Umbilical cord (tissue), 2 donors: ENCODE measurements around the gene CATSPERZ. TPM values are rescaled to one million over a fixed set of nuclear protein-coding genes. Genes with fewer than 3 reads are reported as not detected.
A peak's percentile ranks its signal among the peaks of the same experiment; 100 is the strongest.
"Not testable (repeated sequence)": the region's sequence is repeated elsewhere in the genome, so short reads cannot be mapped to it uniquely, and the experiment has no call there.

Experiments used
- DNase-seq: peaks from one replicate; pipeline ENCODE4 v3.0.0-alpha.2; 2015; ENCODE audit warnings: low spot score
- total RNA-seq: library from RNA; depleted of rRNA; stranded (reverse); fragments of >200 nt; gene quantifications from one replicate; pipeline ENCODE4 v1.2.3, GENCODE V29; 2014; ENCODE audit warnings: low replicate concordance; ENCODE audit not compliant: insufficient read depth

The CATSPERZ gene
- total RNA-seq, 1 donor from 2014 or later = not detected

DNA sequence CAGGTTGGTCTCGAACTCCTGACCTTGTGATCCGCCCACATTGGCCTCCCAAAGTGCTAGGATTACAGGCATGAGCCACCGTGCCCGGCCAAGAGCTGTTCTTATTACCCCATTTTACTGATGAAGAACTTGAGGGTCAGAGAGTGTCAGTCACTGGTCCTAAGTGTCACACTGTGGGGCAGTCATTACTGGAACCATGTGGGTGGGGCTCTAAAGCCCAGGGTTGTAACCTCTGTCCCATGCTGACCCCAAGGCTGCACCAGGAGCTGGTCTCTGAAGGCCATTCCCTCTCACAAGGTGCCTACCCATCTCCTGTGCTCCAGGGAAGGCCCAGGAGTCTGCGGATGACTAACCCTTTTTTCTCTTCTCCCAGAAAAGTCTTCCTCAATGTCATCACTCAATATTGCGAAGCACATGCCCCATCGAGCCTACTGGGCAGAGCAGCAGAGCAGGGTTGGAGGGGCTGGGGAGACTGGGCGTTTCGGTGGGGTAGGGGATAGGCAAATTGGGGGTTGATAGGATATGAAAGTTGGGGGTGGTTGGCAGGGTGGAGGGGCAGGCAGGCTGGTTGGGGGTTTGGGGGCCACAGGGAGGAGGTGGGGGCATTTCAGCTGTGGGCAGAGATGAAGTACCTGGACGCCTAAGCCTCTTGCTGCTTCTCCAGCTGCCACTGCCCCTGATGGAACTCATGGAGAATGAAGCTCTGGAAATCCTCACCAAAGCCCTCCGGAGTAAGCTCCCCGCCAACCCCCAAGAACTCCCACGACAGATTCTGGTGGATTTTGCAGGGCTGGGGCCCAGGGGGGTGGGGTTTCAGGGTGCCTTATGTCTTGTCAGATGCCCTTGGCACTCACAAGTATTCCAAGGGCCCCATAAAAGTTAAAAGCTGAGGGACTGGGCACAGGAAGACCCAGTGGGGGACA lies 3.2 kb downstream of the CATSPERZ start:
- no peak for DNase-seq

- DNase-seq = no peak
These were observed 3.8 kb downstream of the CATSPERZ start for GRCh38 chr11:64304032-64304315.

DNA sequence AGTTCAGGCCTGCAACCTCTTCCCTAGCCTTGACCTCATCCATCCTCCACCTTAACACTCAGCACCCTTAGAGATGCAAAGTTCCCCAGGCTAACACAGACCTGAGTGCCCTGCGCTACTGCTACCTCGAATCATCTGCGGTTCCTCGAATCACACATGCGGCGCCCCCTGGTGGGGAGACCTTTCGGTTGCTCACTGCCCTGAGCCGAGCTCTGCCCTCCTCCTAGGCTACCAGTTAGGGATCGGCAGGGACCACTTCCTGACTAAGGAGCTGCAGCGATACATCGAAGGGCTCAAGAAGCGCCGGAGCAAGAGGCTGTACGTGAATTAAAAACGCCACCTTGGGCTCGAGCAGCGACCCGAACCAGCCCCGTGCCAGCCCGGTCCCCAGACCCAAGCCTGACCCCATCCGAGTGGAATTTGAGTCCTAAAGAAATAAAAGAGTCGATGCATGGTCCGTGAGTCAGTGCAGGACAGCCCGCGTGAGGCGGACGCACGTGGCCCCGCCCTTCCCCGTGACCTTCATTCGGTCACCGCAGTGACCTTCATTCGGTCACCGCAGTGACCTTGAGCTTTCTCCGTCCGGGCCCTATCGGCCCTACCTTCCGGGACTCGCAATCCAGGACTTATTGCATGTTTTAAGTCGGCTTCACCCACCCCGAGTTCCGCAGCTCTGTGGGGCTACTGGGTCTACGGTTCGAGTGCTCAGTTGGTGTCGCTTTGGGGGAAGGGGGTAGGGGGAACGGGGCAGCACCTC lies 4.3 kb downstream of the CATSPERZ start:
- DNase-seq = peak; percentile 91

- peak; percentile 99 for DNase-seq
These were observed 5.0 kb downstream of the CATSPERZ start, which contains the start of gene ESRRA for GRCh38 chr11:64305075-64305690. ESRRA (plus strand) TSS chr11:64305524; CDS start chr11:64307180, 1,656 bp downstream.

GRCh38 chr11:64305691-64306562 lies 5.8 kb downstream of the CATSPERZ start:
- DNase-seq = peak; percentile 54

GRCh38 chr11:64306563-64306875 lies 6.4 kb downstream of the CATSPERZ start:
- DNase-seq = no peak

DNA sequence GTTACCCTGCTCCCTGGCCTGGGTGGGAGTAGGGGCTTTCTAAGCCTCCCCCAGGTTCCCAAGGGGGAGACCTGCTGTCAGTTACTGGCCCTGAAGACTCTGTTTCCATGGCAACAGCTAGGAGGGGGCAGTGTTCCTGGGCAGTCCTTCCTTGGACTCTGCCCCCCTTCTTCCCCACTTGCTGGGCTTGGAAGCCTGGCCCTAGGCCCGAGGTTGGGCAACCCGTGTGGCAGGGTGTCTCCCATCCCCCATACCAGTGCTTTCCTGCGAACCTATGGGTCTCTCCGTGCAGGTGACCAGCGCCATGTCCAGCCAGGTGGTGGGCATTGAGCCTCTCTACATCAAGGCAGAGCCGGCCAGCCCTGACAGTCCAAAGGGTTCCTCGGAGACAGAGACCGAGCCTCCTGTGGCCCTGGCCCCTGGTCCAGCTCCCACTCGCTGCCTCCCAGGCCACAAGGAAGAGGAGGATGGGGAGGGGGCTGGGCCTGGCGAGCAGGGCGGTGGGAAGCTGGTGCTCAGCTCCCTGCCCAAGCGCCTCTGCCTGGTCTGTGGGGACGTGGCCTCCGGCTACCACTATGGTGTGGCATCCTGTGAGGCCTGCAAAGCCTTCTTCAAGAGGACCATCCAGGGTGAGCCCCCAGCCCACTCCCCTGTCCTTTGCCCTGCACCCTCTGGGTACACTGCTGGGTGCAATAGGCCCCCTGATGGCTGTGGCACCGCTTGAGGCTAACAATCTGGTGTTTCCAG lies 6.9 kb downstream of the CATSPERZ start:
- DNase-seq = no peak

GRCh38 chr11:64307795-64308194 lies 7.6 kb downstream of the CATSPERZ start:
- not testable (repeated sequence) for DNase-seq

DNA sequence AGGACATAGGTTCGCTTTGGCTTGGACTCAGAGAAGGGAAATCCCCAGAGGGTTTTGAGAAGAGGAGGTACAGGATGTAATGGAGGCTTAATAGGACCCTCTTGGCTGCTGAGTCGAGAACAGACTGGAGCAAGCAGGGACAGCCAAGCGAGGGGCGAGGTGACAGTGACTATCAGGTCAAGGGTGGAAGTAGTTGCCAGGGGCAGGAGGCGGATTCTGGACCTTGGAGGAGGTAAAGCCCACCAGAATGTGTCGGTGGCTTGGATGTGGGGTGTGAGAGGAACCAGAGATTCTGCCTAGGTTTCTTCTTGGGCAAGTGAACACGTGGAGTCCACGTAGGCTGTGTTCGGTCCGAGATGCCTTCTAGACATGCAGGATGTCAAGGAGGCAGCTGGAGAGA lies 12.8 kb downstream of the CATSPERZ start:
- no peak for DNase-seq

DNA sequence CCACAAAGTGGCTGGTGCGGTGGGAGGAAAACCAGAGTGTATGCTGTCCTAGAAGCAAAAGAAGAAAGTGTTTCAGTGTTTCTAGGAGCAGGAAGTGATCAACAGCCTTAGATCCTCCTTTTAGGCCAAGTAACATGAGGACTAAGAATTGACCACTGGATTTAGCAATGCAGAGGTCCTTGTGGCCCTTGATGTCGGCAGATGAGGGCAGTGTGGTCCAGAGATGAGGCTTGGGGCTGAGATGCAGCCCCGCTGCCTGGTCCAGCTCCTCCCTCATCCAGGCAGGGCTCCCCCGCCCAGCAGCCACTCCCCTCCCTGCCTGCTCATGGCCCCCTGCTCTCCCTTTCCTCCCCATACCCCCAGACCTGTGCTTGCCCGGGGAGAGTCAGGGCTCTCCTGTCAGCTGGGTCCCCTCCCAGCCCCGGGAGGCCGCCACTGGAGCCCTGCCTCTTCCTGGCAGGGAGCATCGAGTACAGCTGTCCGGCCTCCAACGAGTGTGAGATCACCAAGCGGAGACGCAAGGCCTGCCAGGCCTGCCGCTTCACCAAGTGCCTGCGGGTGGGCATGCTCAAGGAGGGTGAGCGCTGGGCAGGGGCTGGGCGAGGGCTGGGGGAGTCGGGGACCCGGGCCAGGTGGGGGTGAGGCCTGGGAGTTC lies 13.5 kb downstream of the CATSPERZ start:
- no peak for DNase-seq

GRCh38 chr11:64314146-64314804 lies 14.1 kb downstream of the CATSPERZ start:
- DNase-seq = no peak

- no peak for DNase-seq
These were observed 14.8 kb downstream of the CATSPERZ start for GRCh38 chr11:64314805-64315561.

GRCh38 chr11:64315667-64316526 lies 15.7 kb downstream of the CATSPERZ start:
- DNase-seq = not testable (repeated sequence)

DNA sequence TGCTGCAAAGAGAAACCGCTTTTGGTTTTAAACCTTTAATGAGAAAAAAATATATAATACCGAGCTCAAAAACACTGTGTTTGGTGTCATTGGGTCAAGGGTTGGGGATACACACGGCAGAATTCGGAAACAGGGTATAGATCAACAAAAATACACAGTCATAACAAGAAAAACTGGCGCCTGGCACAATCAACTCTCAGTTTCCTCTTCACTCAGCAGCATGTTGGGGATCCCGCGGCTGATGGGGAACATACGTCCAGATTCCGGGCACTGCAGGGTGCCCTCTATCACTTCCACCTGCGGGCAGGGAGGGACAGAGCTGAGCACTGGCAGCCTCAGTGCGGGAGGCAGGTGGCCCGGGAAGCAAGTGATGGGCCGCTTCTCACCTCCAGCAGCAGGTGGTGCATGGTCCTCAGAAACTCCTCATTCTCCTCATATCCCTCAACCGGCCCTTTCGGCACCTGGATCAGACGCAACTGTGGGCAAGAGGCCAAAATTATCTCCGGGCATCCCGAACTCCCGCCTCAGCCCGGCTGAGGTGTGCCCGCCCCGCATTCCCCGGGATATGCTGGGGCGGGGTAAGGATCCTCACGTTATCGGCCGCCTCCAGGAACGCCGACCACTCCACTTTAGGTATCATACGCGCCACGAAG lies 16.6 kb downstream of the CATSPERZ start:
- no peak for DNase-seq

- DNase-seq = peak; percentile 99
These were observed 17.3 kb downstream of the CATSPERZ start, which contains the start of gene TRMT112 for GRCh38 chr11:64317325-64317960. TRMT112 (minus strand) TSS chr11:64317559; CDS start chr11:64317526, 33 bp downstream.

GRCh38 chr11:64317961-64318765 lies 18.0 kb downstream of the CATSPERZ start, which contains the start of gene PRDX5:
PRDX5 (plus strand) TSS chr11:64318121; CDS start chr11:64318216, 95 bp downstream.
- DNase-seq = peak; percentile 99
